K562 (cell line): ENCODE measurements around the gene MATN4. TPM values are rescaled to one million over a fixed set of nuclear protein-coding genes. Genes with fewer than 3 reads are reported as not detected.

Experiments
- ARHGAP35 ChIP-seq: fragments of 450-650 bp; IDR thresholded peaks from 2 replicates; pipeline ENCODE4 v1.6.1; 2018; ENCODE audit not compliant: partially characterized antibody
- BHLHE40 ChIP-seq: IDR thresholded peaks from 2 replicates; pipeline ENCODE4 v1.6.1; 2011; ENCODE audit warnings: low read length, improper control_type of control experiment
- CXXC5 ChIP-seq: fragments of 250-450 bp; sonication (Bioruptor Pico); IDR thresholded peaks from 2 replicates; pipeline ENCODE4 v1.8.0; 2022; ENCODE audit warnings: inconsistent platforms, mild to moderate bottlenecking, moderate library complexity
- ETS2 ChIP-seq: IDR thresholded peaks from 2 replicates; pipeline ENCODE4 v1.6.1; 2016; ENCODE audit warnings: borderline replicate concordance, missing genetic modification characterization, mild to moderate bottlenecking, moderate library complexity, missing compliant biosample characterization; ENCODE audit not compliant: poor library complexity, severe bottlenecking
- FOXK1 ChIP-seq: sonication (generic); formaldehyde crosslinking; IDR thresholded peaks from 2 replicates; pipeline ENCODE4 v1.8.0; 2022; ENCODE audit warnings: missing genetic modification reagents, mild to moderate bottlenecking, borderline replicate concordance
- HDAC6 ChIP-seq: IDR thresholded peaks from 2 replicates; pipeline ENCODE4 v1.6.1; 2012; ENCODE audit warnings: low read depth, mild to moderate bottlenecking, control low read depth, inconsistent platforms, low read length, moderate library complexity
- HNRNPL ChIP-seq: fragments of 200-400 bp; formaldehyde crosslinking; IDR thresholded peaks from 2 replicates; pipeline ENCODE4 v1.6.1; 2017; ENCODE audit warnings: low read depth, mild to moderate bottlenecking, low read length
- KLF16 ChIP-seq: IDR thresholded peaks from 2 replicates; pipeline ENCODE4 v1.6.1; 2016; ENCODE audit warnings: antibody characterized with exemption
- NFE2 ChIP-seq: IDR thresholded peaks from 2 replicates; pipeline ENCODE4 v1.6.1; 2014; ENCODE audit warnings: antibody characterized with exemption, low read depth
- PHB ChIP-seq: fragments of 250-450 bp; sonication (Bioruptor Pico); IDR thresholded peaks from 2 replicates; pipeline ENCODE4 v1.5.0; 2021
- PTBP1 ChIP-seq: fragments of 200-400 bp; formaldehyde crosslinking; IDR thresholded peaks from 2 replicates; pipeline ENCODE4 v1.6.1; 2017; ENCODE audit warnings: low read depth, low read length
- RNF2 ChIP-seq: sonication (generic); IDR thresholded peaks from 2 replicates; pipeline ENCODE4 v1.6.1; 2016
- ZNF184 ChIP-seq: sonication (generic); formaldehyde crosslinking; IDR thresholded peaks from 2 replicates; pipeline ENCODE4 v1.5.0; 2020; ENCODE audit warnings: missing genetic modification reagents
- polyA plus RNA-seq, 8 experiments: library from polyadenylated mRNA; depleted of rRNA in 4 of 8; stranded (reverse) in 5 of 8; unstranded in 3 of 8; fragments of >200 nt; fragmentation: Nextera tagmentation in 2 of 8; fragmentation: Illumina TruSeq in 1 of 8; extraction: Ambion mirVana in 2 of 8; extraction: Trizol in 1 of 8; gene quantifications; 2 replicates each; pipeline versions ENCODE4 v1.2.1 to v1.2.3, GENCODE V29; 2011 to 2014; ENCODE audit warnings: inconsistent platforms in 1 of 8, missing spikeins in 1 of 8
- total RNA-seq, 7 experiments: library from RNA; depleted of rRNA in 6 of 7; stranded (reverse); fragments of >200 nt in 6 of 7; fragmentation: Illumina TruSeq in 2 of 7; extraction: Trizol in 2 of 7; gene quantifications; 2 replicates each; pipeline versions ENCODE4 v1.2.1 to v1.2.3, GENCODE V29; 2011 to 2021; ENCODE audit warnings: low replicate concordance in 1 of 7
- TF ChIP-seq, protein P1 (sequence below): fragments of 450-650 bp; IDR thresholded peaks from 2 replicates; pipeline ENCODE4 v1.6.1; 2016; ENCODE audit warnings: antibody characterized with exemption
- TF ChIP-seq, protein P2 (sequence below): fragments of 450-650 bp; formaldehyde crosslinking; IDR thresholded peaks from 2 replicates; pipeline ENCODE4 v1.4.0; 2020; ENCODE audit warnings: mild to moderate bottlenecking, moderate library complexity
- TF ChIP-seq, protein P3 (sequence below): fragments of 250-450 bp; sonication (Bioruptor Pico); IDR thresholded peaks from 2 replicates; pipeline ENCODE4 v1.8.0; 2022; ENCODE audit warnings: moderate library complexity, mild to moderate bottlenecking, inconsistent platforms
- TF ChIP-seq, protein P4 (sequence below), 2 experiments: IDR thresholded peaks; 2 replicates each; pipeline ENCODE4 v1.6.1; 2011; ENCODE audit warnings: borderline replicate concordance in 1 of 2, control low read depth in 1 of 2, low read depth in 1 of 2, low read length in 1 of 2, mild to moderate bottlenecking in 1 of 2, mixed read lengths in 1 of 2, moderate library complexity in 1 of 2; ENCODE audit not compliant: insufficient read depth in 1 of 2, insufficient read length in 1 of 2, poor library complexity in 1 of 2, severe bottlenecking in 1 of 2; ENCODE audit errors: extremely low read depth in 1 of 2
- TF ChIP-seq, protein P5 (sequence below): sonication (generic); IDR thresholded peaks from 2 replicates; pipeline ENCODE4 v1.6.1; 2016
- TF ChIP-seq, protein P6 (sequence below): fragments of 450-650 bp; IDR thresholded peaks from 2 replicates; pipeline ENCODE4 v1.6.1; 2016; ENCODE audit warnings: mild to moderate bottlenecking
- TF ChIP-seq, protein P7 (sequence below): fragments of 250-450 bp; sonication (Bioruptor Pico); IDR thresholded peaks from 2 replicates; pipeline ENCODE4 v1.8.0; 2021; ENCODE audit warnings: mild to moderate bottlenecking, moderate library complexity

Gene MATN4
- total and polyA plus RNA-seq, 9 of the 15 experiments (the other 6 are each of a cell fraction or from before 2014, with no cell fraction given), result 0.09 TPM; not detected in 8

DNA sequence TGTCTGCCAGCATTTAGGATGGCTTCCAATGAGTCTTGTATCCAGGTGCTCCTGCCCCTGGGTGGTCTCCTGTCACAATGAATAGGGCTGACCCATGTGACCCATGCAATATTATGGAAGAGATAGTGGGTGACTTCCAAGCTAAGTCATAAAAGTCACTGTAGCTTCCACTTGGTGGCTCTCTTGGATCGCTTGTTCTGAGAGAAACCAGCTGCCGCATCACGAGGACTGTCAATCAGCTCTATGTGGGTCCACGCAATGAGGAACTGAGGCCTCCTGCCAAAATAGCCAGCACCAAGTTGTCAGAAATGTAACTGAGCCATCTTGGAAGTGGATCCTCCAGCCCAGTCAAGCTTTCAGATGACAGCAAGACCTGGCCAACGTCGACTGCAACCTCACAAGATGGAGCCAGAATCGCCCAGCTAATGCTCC lies 14.9 kb upstream of the MATN4 start (continued):
- TF ChIP-seq, protein P1, sequence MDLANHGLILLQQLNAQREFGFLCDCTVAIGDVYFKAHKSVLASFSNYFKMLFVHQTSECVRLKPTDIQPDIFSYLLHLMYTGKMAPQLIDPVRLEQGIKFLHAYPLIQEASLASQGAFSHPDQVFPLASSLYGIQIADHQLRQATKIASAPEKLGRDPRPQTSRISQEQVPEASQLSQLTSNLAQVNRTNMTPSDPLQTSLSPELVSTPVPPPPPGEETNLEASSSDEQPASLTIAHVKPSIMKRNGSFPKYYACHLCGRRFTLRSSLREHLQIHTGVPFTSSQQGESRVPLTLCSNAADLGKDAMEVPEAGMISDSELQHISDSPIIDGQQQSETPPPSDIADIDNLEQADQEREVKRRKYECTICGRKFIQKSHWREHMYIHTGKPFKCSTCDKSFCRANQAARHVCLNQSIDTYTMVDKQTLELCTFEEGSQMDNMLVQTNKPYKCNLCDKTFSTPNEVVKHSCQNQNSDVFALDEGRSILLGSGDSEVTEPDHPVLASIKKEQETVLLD, result no peak
- TF ChIP-seq RNF2 (no peak), ETS2 (tag) (no peak), ARHGAP35 (no peak), KLF16 (no peak), CXXC5 (CRISPR knock-in tag) (peak; percentile 65), PTBP1 (no peak), HNRNPL (no peak), FOXK1 (no peak), ZNF184 (CRISPR knock-in tag) (no peak), NFE2 (no peak), PHB (CRISPR knock-in tag) (no peak), HDAC6 (no peak), BHLHE40 (peak; percentile 57)
- TF ChIP-seq, protein P2, sequence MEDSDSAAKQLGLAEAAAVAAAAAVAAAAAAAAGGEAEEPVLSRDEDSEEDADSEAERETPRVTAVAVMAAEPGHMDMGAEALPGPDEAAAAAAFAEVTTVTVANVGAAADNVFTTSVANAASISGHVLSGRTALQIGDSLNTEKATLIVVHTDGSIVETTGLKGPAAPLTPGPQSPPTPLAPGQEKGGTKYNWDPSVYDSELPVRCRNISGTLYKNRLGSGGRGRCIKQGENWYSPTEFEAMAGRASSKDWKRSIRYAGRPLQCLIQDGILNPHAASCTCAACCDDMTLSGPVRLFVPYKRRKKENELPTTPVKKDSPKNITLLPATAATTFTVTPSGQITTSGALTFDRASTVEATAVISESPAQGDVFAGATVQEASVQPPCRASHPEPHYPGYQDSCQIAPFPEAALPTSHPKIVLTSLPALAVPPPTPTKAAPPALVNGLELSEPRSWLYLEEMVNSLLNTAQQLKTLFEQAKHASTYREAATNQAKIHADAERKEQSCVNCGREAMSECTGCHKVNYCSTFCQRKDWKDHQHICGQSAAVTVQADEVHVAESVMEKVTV (CRISPR knock-in tag), result peak; percentile 93
- TF ChIP-seq, protein P3, sequence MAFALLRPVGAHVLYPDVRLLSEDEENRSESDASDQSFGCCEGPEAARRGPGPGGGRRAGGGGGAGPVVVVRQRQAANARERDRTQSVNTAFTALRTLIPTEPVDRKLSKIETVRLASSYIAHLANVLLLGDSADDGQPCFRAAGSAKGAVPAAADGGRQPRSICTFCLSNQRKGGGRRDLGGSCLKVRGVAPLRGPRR, result no peak
- TF ChIP-seq, protein P4, sequence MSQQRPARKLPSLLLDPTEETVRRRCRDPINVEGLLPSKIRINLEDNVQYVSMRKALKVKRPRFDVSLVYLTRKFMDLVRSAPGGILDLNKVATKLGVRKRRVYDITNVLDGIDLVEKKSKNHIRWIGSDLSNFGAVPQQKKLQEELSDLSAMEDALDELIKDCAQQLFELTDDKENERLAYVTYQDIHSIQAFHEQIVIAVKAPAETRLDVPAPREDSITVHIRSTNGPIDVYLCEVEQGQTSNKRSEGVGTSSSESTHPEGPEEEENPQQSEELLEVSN (IDR thresholded peaks at IDR 0.05; ENCODE audit: borderline replicate concordance in 1 of 2, extremely low read depth in 1 of 2, insufficient read depth in 1 of 2, insufficient read length in 1 of 2, low read depth in 1 of 2, low read length in 1 of 2, poor library complexity in 1 of 2, severe bottlenecking in 1 of 2), result no peak
- TF ChIP-seq, protein P5, sequence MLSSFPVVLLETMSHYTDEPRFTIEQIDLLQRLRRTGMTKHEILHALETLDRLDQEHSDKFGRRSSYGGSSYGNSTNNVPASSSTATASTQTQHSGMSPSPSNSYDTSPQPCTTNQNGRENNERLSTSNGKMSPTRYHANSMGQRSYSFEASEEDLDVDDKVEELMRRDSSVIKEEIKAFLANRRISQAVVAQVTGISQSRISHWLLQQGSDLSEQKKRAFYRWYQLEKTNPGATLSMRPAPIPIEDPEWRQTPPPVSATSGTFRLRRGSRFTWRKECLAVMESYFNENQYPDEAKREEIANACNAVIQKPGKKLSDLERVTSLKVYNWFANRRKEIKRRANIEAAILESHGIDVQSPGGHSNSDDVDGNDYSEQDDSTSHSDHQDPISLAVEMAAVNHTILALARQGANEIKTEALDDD, result no peak
- TF ChIP-seq, protein P6, sequence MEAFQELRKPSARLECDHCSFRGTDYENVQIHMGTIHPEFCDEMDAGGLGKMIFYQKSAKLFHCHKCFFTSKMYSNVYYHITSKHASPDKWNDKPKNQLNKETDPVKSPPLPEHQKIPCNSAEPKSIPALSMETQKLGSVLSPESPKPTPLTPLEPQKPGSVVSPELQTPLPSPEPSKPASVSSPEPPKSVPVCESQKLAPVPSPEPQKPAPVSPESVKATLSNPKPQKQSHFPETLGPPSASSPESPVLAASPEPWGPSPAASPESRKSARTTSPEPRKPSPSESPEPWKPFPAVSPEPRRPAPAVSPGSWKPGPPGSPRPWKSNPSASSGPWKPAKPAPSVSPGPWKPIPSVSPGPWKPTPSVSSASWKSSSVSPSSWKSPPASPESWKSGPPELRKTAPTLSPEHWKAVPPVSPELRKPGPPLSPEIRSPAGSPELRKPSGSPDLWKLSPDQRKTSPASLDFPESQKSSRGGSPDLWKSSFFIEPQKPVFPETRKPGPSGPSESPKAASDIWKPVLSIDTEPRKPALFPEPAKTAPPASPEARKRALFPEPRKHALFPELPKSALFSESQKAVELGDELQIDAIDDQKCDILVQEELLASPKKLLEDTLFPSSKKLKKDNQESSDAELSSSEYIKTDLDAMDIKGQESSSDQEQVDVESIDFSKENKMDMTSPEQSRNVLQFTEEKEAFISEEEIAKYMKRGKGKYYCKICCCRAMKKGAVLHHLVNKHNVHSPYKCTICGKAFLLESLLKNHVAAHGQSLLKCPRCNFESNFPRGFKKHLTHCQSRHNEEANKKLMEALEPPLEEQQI, result no peak
- TF ChIP-seq, protein P7, sequence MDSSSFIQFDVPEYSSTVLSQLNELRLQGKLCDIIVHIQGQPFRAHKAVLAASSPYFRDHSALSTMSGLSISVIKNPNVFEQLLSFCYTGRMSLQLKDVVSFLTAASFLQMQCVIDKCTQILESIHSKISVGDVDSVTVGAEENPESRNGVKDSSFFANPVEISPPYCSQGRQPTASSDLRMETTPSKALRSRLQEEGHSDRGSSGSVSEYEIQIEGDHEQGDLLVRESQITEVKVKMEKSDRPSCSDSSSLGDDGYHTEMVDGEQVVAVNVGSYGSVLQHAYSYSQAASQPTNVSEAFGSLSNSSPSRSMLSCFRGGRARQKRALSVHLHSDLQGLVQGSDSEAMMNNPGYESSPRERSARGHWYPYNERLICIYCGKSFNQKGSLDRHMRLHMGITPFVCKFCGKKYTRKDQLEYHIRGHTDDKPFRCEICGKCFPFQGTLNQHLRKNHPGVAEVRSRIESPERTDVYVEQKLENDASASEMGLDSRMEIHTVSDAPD (CRISPR knock-in tag), result no peak
